ENCODE data around the gene TEX28.

- TF ChIP-seq CTCF (IDR thresholded peaks at IDR 0.05; ENCODE audit: insufficient read depth, low read length, poor library complexity, severe bottlenecking) (no peak), EZH2phosphoT487 (conservative IDR thresholded peaks at IDR 0.05; ENCODE audit: low read length) (no peak)
Measured at GRCh38 chrX:154313147-154313546, 18.2 kb upstream of the TEX28 start.
